ENCODE results near the gene ALPK1.

DNA sequence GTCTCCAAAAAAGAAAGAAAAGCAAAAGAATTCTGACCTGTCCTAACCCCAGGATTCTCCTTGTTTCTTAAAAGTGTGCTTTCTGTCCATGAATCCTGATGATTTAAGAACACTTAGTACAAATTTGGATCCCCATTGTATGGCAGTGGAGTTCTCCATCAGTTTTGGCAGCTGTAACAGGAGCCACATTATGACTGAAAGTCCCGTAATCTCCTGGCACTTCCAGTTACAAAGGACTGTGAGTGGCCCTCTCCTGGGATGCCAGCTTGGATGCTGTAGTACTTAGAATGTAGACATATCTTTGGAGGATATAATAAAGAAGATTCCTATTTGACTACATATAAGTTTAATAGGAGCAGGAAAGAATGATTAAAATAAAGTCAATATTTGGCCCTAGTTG is 44.9 kb upstream of the ALPK1 start:
- TF ChIP-seq ZNF274 (IDR thresholded peaks at IDR 0.05; ENCODE audit: low read depth, low read length), result no peak
- no peak for TF ChIP-seq YY1 (IDR thresholded peaks at IDR 0.05; ENCODE audit: insufficient read depth, insufficient read length)
- no peak for TF ChIP-seq SUZ12 (IDR thresholded peaks at IDR 0.05; ENCODE audit: extremely low read depth, insufficient read depth, insufficient read length)

Measured in NT2/D1 (cell line).